Spleen (tissue), 7 donors: ENCODE measurements around the gene LPP.

Experiments
- CTCF ChIP-seq, 11 experiments: fragments of 200-600 bp in 7 of 11; fragments of 450-650 bp in 4 of 11; sonication (generic) in 4 of 11; IDR thresholded peaks in 8 of 11; conservative IDR thresholded peaks in 3 of 11; 1 replicate in 7 of 11; 2 replicates in 4 of 11; pipeline versions ENCODE4 v1.4.0 to v1.8.0; 2016 to 2021; ENCODE audit warnings: antibody characterized with exemption in 11 of 11, inconsistent platforms in 4 of 11, mild to moderate bottlenecking in 1 of 11
- POLR2A ChIP-seq, 3 donors: fragments of 450-650 bp; IDR thresholded peaks; one replicate each; pipeline ENCODE4 v1.5.1; 2017; ENCODE audit warnings: antibody characterized with exemption in 3 of 3, mild to moderate bottlenecking in 1 of 3
- POLR2AphosphoS5 ChIP-seq, 3 donors: sonication (generic); formaldehyde crosslinking; IDR thresholded peaks; one replicate each; pipeline ENCODE4 v1.5.1; 2017; ENCODE audit warnings: antibody characterized with exemption in 3 of 3
- donor health status: DM: no; HTN: no; CAD: no; lungs with moderate emphysema.
- donor health status: DM: no; HTN: no; CAD: no.
- donor health status: DM: no; HTN: no; CAD: no.

- no peak for TF ChIP-seq CTCF (IDR thresholded peaks at IDR 0.05 in 8 of 11, conservative IDR thresholded peaks at IDR 0.05 in 3 of 11)
- no peak for TF ChIP-seq POLR2A (IDR thresholded peaks at IDR 0.05)
- TF ChIP-seq POLR2AphosphoS5 (IDR thresholded peaks at IDR 0.05) = no peak
These were observed 63.1 kb downstream of the LPP start for GRCh38 chr3:188217011-188217463.
